HepG2 (cell line): Measurements from ENCODE around the gene HDAC4. TPM values are rescaled to one million over a fixed set of nuclear protein-coding genes. Genes with fewer than 3 reads are reported as not detected.

Experiments
- ATAC-seq: fragments of 200-7000 bp; cut with Tn5 transposase; 3 replicates; pipeline ENCODE4 v1.9.1; 2020; ENCODE audit warnings: mild to moderate bottlenecking, moderate library complexity
- BruUV-seq: library from RNA; stranded (reverse); fragments of 400-500 nt; replicated peaks from 2 replicates; lab custom pipeline; 2021; lab: Mats Ljungman, UMichigan
- CTCF ChIA-PET: fragments of 300-600 bp; formaldehyde crosslinking; extraction: SDS; loops from one replicate; lab custom pipeline; 2021; ENCODE audit warnings: low total read pairs, inconsistent platforms, low intra/inter-chr PET ratio; lab: Yijun Ruan, JAX
- POLR2A ChIA-PET: fragments of 350-600 bp; sonication (Branson Sonifier 250); formaldehyde crosslinking; loops from one replicate; lab custom pipeline; 2020; ENCODE audit warnings: antibody characterized with exemption, inconsistent platforms; lab: Yijun Ruan, JAX
- DNase-seq: peaks from one replicate; pipeline ENCODE4 v3.0.0-alpha.2; 2015; ENCODE audit warnings: low spot score
- FAIRE-seq: peaks from 3 replicates; lab custom pipeline; 2011; peaks lifted over from hg19 to GRCh38; lab: Jason Lieb, UNC
- H2AFZ ChIP-seq: one replicate; pipeline ENCODE4 v1.6.1; 2011; ENCODE audit warnings: low read length, inconsistent platforms
- H3K27ac ChIP-seq: fragments of 300-600 bp; 3 replicates; pipeline ENCODE4 v1.8.0; 2011; ENCODE audit warnings: mixed run types, mild to moderate bottlenecking, mixed read lengths, low read length, inconsistent platforms; ENCODE audit not compliant: insufficient read depth; ENCODE audit errors: extremely low read length
- H3K27me3 ChIP-seq, 2 experiments: fragments of 200-600 bp in 1 of 2; 2 replicates in 1 of 2; 3 replicates in 1 of 2; pipeline versions ENCODE4 v1.6.0 to v1.8.0; 2011; ENCODE audit warnings: low read length in 2 of 2, mild to moderate bottlenecking in 2 of 2, moderate library complexity in 2 of 2, inconsistent platforms in 1 of 2; ENCODE audit not compliant: insufficient read depth in 2 of 2, control insufficient read depth in 1 of 2
- H3K36me3 ChIP-seq, 2 experiments: fragments of 200-600 bp in 1 of 2; replicated peaks in 1 of 2; 2 replicates in 1 of 2; 3 replicates in 1 of 2; pipeline versions ENCODE4 v1.5.1 to v1.8.0; 2011; ENCODE audit warnings: low read length in 2 of 2, inconsistent platforms in 1 of 2; ENCODE audit not compliant: insufficient read depth in 2 of 2, control insufficient read depth in 1 of 2
- H3K4me1 ChIP-seq: 2 replicates; pipeline ENCODE4 v1.5.1; 2012; ENCODE audit warnings: low read length, inconsistent platforms; ENCODE audit not compliant: insufficient read depth
- H3K4me2 ChIP-seq: 2 replicates; pipeline ENCODE4 v1.6.0; 2011; ENCODE audit warnings: low read depth, low read length, inconsistent platforms
- H3K4me3 ChIP-seq, 3 experiments: fragments of 200-600 bp in 1 of 3; sonication (generic), shearing (Covaris generic) in 1 of 3; replicated peaks in 1 of 3; 2 replicates each; pipeline ENCODE4 v1.5.1; 2011 to 2016; ENCODE audit warnings: low read length in 3 of 3, inconsistent platforms in 2 of 3, low read depth in 2 of 3, mild to moderate bottlenecking in 2 of 3, control low read depth in 1 of 3, mixed read lengths in 1 of 3; ENCODE audit not compliant: insufficient read depth in 1 of 3
- H3K79me2 ChIP-seq: one replicate; pipeline ENCODE4 v1.6.1; 2011; ENCODE audit warnings: low read length, inconsistent platforms; ENCODE audit not compliant: insufficient read depth
- H3K9ac ChIP-seq: 2 replicates; pipeline ENCODE4 v1.6.0; 2011; ENCODE audit warnings: mild to moderate bottlenecking, low read depth, low read length, inconsistent platforms; ENCODE audit not compliant: insufficient read depth
- H3K9me3 ChIP-seq: 2 replicates; pipeline ENCODE4 v1.5.1; 2012; ENCODE audit warnings: mild to moderate bottlenecking, low read length
- H4K20me1 ChIP-seq: 2 replicates; pipeline ENCODE4 v1.6.0; 2011; ENCODE audit warnings: inconsistent platforms, mild to moderate bottlenecking, low read length, moderate library complexity; ENCODE audit not compliant: insufficient read depth
- CCDC6 ChIP-seq: sonication (generic); formaldehyde crosslinking; IDR thresholded peaks from 2 replicates; pipeline ENCODE4 v1.8.1; 2022; ENCODE audit warnings: mild to moderate bottlenecking, missing genetic modification reagents, moderate library complexity
- HOXD1 ChIP-seq: sonication (generic); formaldehyde crosslinking; IDR thresholded peaks from 2 replicates; pipeline ENCODE4 v1.5.0; 2020; ENCODE audit warnings: missing genetic modification reagents
- MIER2 ChIP-seq: IDR thresholded peaks from 2 replicates; pipeline ENCODE4 v1.6.1; 2016; ENCODE audit warnings: missing biosample characterization, missing genetic modification reagents
- MYNN ChIP-seq: sonication (generic); formaldehyde crosslinking; IDR thresholded peaks from 2 replicates; pipeline ENCODE4 v1.4.0; 2020; ENCODE audit warnings: mild to moderate bottlenecking, low read depth, missing genetic modification reagents
- NFIC ChIP-seq: IDR thresholded peaks from 2 replicates; pipeline ENCODE4 v1.6.1; 2012; ENCODE audit warnings: mild to moderate bottlenecking, low read length, inconsistent platforms
- TBL1XR1 ChIP-seq: fragments of 150-350 bp; IDR thresholded peaks from 2 replicates; pipeline ENCODE4 v1.6.1; 2014; ENCODE audit warnings: borderline replicate concordance, low read length; ENCODE audit not compliant: partially characterized antibody
- ZNF598 ChIP-seq: sonication (generic); formaldehyde crosslinking; IDR thresholded peaks from 2 replicates; pipeline ENCODE4 v1.5.1; 2020; ENCODE audit warnings: mild to moderate bottlenecking, missing genetic modification reagents, borderline replicate concordance
- ZNF615 ChIP-seq: sonication (generic); formaldehyde crosslinking; IDR thresholded peaks from 2 replicates; pipeline ENCODE4 v1.5.0; 2020; ENCODE audit warnings: mild to moderate bottlenecking, missing genetic modification reagents, borderline replicate concordance
- ZNF772 ChIP-seq: sonication (generic); formaldehyde crosslinking; IDR thresholded peaks from 2 replicates; pipeline ENCODE4 v1.5.0; 2020; ENCODE audit warnings: mild to moderate bottlenecking, missing genetic modification reagents
- WGBS: methylation state at CpG from one replicate; pipeline ENCODE4 v1.1.6; 2017; ENCODE audit warnings: low lambda C conversion rate; 5-methylcytosine and 5-hydroxymethylcytosine counted together
- in situ Hi-C: cut with HindIII; loops from 2 replicates; pipeline ENCODE4 v1.10.0; 2017; ENCODE audit warnings: low pct_unique_long_range_greater_than_20kb; ENCODE audit not compliant: extremely low pct_ligation_motif_present
- intact Hi-C: fragments of 100-400 bp; cut with micrococcal nuclease; formaldehyde crosslinking; loops from one replicate; pipeline ENCODE4 v1.10.0; 2022; ENCODE audit not compliant: unreplicated experiment
- polyA plus RNA-seq, 8 experiments: library from polyadenylated mRNA; depleted of rRNA in 3 of 8; stranded (reverse) in 7 of 8; unstranded in 1 of 8; fragments of >200 nt; fragmentation: Illumina TruSeq in 4 of 8; extraction: Trizol in 4 of 8; gene quantifications; 2 replicates each; pipeline versions ENCODE4 v1.2.1 to v1.2.3, GENCODE V29; 2011 to 2016; ENCODE audit warnings: low read depth in 4 of 8, missing spikeins in 1 of 8, mixed read lengths in 1 of 8; ENCODE audit not compliant: insufficient read depth in 1 of 8
- total RNA-seq, 5 experiments: library from RNA; depleted of rRNA; stranded (reverse); fragments of >200 nt; fragmentation: Illumina TruSeq; extraction: Trizol; gene quantifications; 2 replicates each; pipeline ENCODE4 v1.2.3, GENCODE V29; 2016; ENCODE audit warnings: low read depth in 1 of 5

The HDAC4 gene
- total and polyA plus RNA-seq, 2 of the 13 experiments (the other 11 are each of a cell fraction or from before 2014, with no cell fraction given) = 10.1 to 11.5 TPM

DNA sequence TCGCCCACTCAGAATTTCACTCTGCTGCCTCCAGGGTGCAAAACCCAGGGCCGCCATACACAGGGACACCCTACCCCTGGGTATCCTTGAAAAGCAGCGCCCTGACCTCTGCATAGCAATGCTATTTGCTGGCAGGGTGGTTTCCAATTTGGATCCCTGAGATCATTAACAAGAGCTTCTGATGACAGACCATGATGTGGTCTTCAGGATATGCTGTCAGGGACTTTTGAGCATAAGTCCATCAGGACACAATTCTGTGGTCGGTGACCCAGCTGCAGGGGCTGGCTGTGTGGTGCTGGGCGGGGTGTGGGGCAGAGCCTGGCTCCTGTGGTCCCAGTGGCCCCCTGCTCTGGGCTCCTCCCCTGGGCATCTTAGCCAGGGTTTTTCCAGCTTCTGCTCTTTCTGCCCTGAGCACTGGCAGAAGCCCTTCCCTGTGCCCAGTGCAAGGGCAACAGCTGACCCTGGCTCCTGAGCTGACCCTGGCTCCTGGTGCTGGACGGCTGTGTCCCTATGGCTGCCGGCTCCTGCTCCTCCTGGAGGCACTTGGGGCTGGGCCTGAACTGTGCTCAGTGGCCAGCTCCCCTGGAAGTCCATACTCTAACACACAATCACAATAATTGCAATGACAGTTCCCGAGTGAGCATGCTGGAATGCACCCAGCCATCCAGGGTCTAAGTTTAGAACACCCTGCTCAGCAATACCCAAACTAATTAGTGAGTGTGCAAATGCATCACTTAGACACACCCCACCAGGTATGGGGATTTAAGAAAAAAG lies 271.5 kb downstream of the HDAC4 start:
- ChIA-PET CTCF (no interaction called here), POLR2A (no interaction called here)
- DNase-seq (no peak), ATAC-seq (no peak), FAIRE-seq (no peak)
- H3K4me1 ChIP-seq = peaks cover 13% of the 10 kb centered on the region
- peaks cover 3% of the 10 kb centered on the region; the same call in 1 of the 2 replicates for H4K20me1 ChIP-seq
- H3K9me3 ChIP-seq = no peaks in the 10 kb centered on the region
- intact Hi-C loops = no loop called here
- H3K27me3 ChIP-seq = no peaks in the 10 kb centered on the region
- in situ Hi-C loops = no loop called here
- H3K4me2 ChIP-seq = no peak overlapping the region
- no peaks in the 10 kb centered on the region for H3K79me2 ChIP-seq
- no peak overlapping the region for H3K27ac ChIP-seq
- H3K36me3 ChIP-seq = peaks cover 35 to 68% of the 10 kb centered on the region in 2 experiments
- 99% methylated on average over 8 of the region's 8 CpGs for WGBS
- BruUV-seq = no TSS peak
- H2AFZ ChIP-seq = no peak overlapping the region
- no peak for TF ChIP-seq TBL1XR1
- no peak for TF ChIP-seq MIER2 (CRISPR knock-in tag)
- no peak for TF ChIP-seq HOXD1 (CRISPR knock-in tag)
- no peak overlapping the region for H3K9ac ChIP-seq
- no peak overlapping the region for H3K4me3 ChIP-seq

GRCh38 chr2:239128706-239129105 lies 272.1 kb downstream of the HDAC4 start:
- FAIRE-seq = no peak
- H3K27ac ChIP-seq = no peak overlapping the region
- no peaks in the 10 kb centered on the region for H3K9me3 ChIP-seq
- ATAC-seq = no peak
- DNase-seq = no peak
- no TSS peak for BruUV-seq
- H3K4me3 ChIP-seq = no peak overlapping the region
- POLR2A ChIA-PET = no interaction called here
- no peak overlapping the region for H3K9ac ChIP-seq
- H3K4me2 ChIP-seq = no peak overlapping the region
- H4K20me1 ChIP-seq = peaks cover 3% of the 10 kb centered on the region; the same call in 1 of the 2 replicates
- in situ Hi-C loops = no loop called here
- no peaks in the 10 kb centered on the region for H3K79me2 ChIP-seq
- no peak overlapping the region for H2AFZ ChIP-seq
- intact Hi-C loops = no loop called here
- WGBS = 89% methylated on average over 10 of the region's 13 CpGs
- no peak for TF ChIP-seq ZNF598 (CRISPR knock-in tag)
- TF ChIP-seq CCDC6 = no peak
- TF ChIP-seq MYNN (CRISPR knock-in tag) = no peak
- TF ChIP-seq ZNF615 (CRISPR knock-in tag) = no peak
- TF ChIP-seq NFIC = no peak
- TF ChIP-seq ZNF772 = no peak
- no peaks in the 10 kb centered on the region for H3K27me3 ChIP-seq
- CTCF ChIA-PET = no interaction called here
- H3K36me3 ChIP-seq = peaks cover 33 to 67% of the 10 kb centered on the region in 2 experiments
- H3K4me1 ChIP-seq = peaks cover 13% of the 10 kb centered on the region
